Eye (tissue), 1 donor: ENCODE results near the gene DEPDC5.

Source experiments
- DNase-seq: peaks from one replicate; pipeline ENCODE4 v3.0.0-alpha.2; 2015

DEPDC5 gene

GRCh38 chr22:31897842-31898805, 144.3 kb downstream of the DEPDC5 start:
- no peak for DNase-seq

- DNase-seq, result peak; percentile 55
Observed at GRCh38 chr22:31898926-31899325, 145.1 kb downstream of the DEPDC5 start.

- DNase-seq, result no peak
Observed at GRCh38 chr22:31899669-31900068, 145.8 kb downstream of the DEPDC5 start.

GRCh38 chr22:31901388-31902137, 147.7 kb downstream of the DEPDC5 start:
- no peak for DNase-seq

- no peak for DNase-seq
Observed at GRCh38 chr22:31904651-31905050, 150.8 kb downstream of the DEPDC5 start.

GRCh38 chr22:31905356-31905755, 151.5 kb downstream of the DEPDC5 start:
- DNase-seq, result no peak

- no peak for DNase-seq
Observed at GRCh38 chr22:31906086-31906485, 152.3 kb downstream of the DEPDC5 start.

GRCh38 chr22:31906569-31906968, 152.8 kb downstream of the DEPDC5 start:
- DNase-seq, result no peak

GRCh38 chr22:31909977-31910376, 156.2 kb downstream of the DEPDC5 start:
- no peak for DNase-seq

- DNase-seq, result no peak
Observed at GRCh38 chr22:31911565-31912406, 158.0 kb downstream of the DEPDC5 start.

GRCh38 chr22:31912407-31912743, 158.6 kb downstream of the DEPDC5 start:
- DNase-seq, result no peak

GRCh38 chr22:31915586-31915985, 161.8 kb downstream of the DEPDC5 start:
- DNase-seq, result no peak

GRCh38 chr22:31917227-31917921, 163.6 kb downstream of the DEPDC5 start:
- no peak for DNase-seq

- no peak for DNase-seq
Observed at GRCh38 chr22:31919730-31920129, 165.9 kb downstream of the DEPDC5 start.

- no peak for DNase-seq
Observed at GRCh38 chr22:31920306-31920705, 166.5 kb downstream of the DEPDC5 start.

- no peak for DNase-seq
Observed at GRCh38 chr22:31921106-31921505, 167.3 kb downstream of the DEPDC5 start.

GRCh38 chr22:31922534-31922933, 168.7 kb downstream of the DEPDC5 start:
- no peak for DNase-seq

- DNase-seq, result no peak
Observed at GRCh38 chr22:31923136-31923535, 169.3 kb downstream of the DEPDC5 start.

GRCh38 chr22:31923747-31924146, 169.9 kb downstream of the DEPDC5 start:
- DNase-seq, result no peak

- DNase-seq, result no peak
Observed at GRCh38 chr22:31925056-31925455, 171.2 kb downstream of the DEPDC5 start.

GRCh38 chr22:31926024-31926423, 172.2 kb downstream of the DEPDC5 start:
- no peak for DNase-seq

- peak; percentile 43 for DNase-seq
Observed at GRCh38 chr22:31926969-31927368, 173.2 kb downstream of the DEPDC5 start.
